Measurements from ENCODE around the gene CLCA4.
"Not testable (repeated sequence)": the region's sequence is repeated elsewhere in the genome, so short reads cannot be mapped to it uniquely, and the experiment has no call there.

Gene CLCA4

DNA sequence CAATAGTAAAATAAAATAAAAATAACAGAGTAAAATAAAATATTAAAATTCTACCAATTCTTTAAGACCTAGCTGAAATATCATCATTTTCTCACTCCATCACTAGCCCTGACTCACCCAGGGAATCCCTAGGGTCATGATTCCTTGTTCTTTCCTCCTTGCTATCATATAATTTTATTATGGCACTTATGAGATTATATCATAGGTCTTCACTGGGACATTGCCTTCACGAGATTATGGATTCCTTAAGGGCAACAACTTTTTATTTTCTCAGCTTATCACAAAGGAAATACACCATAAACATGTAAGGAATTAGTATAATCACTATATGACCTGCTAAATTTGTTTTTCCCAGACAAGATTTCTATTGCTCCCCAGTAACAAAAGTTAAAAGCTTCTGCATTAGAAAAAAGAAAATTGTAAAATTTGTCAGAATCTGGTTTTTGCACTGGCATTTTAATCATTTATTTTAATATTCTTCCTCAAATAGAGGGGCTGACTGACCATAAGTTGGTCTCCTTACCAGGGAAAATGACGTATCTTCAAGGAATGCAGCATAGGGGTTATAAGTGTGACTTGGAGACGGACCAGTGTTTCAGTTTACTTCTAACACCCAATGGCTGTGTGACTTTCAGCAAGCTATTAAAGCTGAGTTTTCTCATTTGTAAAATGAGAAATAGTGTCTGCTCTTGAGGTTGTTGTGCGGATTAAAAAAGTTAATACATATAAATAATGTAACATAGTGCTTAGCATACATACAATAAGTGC lies 8.8 kb upstream of the CLCA4 start:
- DNase-seq, result no peak

DNA sequence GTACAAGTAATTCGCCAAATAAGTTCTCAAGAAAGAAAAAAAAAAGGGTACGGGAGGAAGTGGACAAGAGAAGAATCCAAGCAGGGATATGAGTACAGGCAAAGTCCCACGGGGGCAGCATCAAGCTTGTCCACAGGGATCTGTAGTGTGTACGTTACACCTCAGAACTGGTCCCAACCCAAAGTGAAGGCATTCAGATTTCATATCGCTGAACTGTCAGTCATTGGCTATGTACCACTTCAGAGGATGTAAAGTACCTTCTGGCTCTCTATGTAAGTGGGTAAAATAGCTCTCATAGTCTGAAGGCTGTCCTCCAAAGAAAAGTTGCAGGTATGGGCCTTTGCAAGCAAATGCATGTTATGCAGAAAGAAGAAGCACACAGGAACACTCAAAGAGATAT lies 8.1 kb upstream of the CLCA4 start:
- no peak for DNase-seq

DNA sequence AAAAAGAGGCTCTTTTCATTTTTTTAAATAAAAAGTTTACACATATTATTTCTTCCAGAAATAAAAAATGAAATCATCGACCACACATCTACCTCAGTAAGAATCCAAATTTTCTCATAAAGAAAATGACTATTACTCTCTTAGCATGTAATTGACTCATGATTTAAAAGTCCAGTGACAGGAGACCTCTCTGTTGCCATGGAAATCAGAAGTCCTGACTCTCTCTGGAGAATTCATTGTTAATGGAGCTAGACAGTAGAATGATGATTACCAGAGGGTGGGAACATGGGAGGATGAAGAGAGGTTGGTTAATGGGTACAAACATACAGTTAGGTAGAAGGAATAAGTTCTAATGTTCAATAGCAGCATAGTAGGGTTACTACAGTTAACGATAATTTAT lies 5.0 kb upstream of the CLCA4 start:
- no peak for DNase-seq

DNA sequence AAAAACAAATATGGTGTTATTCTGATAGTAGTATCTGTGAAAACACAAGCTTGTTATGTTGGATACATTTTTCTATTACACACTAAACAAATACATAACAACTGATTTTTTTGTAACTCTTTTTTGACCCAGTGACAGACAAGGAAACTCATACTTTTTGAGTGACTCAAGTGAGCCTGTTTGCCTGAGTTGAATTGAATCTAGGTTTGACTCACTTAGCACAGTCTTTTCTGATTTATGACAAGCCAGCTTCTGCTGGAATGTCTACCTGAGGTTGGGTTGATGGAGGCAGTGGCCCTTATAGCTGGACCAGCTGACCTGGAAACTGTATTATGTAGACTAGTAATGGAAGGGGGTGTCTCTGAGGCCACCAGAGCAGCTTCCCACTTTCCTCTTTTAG lies 4.2 kb upstream of the CLCA4 start:
- DNase-seq, result no peak

DNA sequence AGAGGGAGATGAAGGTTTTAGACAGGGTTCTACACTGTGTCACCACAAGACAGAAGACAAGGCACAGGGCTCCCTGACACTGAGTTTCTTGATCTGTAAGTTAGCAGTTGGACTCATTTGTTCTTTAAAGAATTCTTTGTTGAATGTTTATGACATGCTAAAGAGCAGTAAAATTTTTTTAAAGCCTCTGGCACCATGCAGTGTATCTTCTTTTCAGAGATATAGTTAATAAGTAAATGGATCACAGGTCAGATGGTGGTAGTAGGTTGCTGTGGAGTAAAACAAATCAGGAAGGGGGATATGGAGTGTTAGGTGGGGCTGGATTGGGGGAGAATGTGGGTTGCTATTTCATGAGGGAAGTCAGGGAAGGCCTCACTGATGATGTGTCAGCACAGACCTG lies 2.0 kb downstream of the CLCA4 start:
- no peak for DNase-seq

DNA sequence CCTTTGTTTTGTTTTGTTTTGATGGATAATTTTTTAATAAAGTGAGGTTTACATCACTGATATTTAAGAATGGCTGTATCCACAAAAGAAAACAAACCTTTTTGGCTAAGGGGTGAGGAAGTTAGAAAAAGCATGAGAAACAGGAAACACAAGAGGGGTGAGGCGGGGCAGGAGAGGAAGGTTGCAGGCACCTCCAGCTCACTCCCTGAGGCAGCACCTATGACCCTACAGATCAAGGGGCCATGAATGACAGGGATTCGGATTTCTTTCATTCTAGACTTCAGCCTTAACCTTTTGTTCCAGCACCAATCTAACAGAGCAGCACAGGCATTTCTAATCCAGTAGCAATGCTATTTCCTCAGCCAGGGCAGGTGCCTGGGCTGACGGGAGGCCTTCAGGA lies 4.4 kb downstream of the CLCA4 start:
- DNase-seq, result no peak

DNA sequence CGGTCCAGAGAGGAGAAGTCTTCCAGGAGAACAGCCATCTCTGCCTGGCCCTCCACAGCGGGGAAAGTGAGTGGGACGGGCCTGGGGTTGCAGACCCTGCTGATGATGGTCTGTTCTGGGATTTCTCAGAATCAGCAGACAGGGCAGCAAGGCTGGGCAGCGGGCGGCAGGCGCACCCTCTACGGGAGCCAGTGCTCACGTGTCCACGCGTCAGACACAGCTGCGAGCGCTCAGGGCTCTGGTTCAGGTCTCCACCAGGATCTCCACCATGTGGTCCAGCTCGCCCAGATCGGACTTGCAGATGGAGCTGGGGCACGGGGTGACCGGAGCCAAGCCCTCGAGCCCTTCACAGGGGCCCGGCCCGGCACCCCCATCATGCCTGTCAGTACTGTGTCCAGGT lies 5.5 kb downstream of the CLCA4 start:
- DNase-seq, result no peak

DNA sequence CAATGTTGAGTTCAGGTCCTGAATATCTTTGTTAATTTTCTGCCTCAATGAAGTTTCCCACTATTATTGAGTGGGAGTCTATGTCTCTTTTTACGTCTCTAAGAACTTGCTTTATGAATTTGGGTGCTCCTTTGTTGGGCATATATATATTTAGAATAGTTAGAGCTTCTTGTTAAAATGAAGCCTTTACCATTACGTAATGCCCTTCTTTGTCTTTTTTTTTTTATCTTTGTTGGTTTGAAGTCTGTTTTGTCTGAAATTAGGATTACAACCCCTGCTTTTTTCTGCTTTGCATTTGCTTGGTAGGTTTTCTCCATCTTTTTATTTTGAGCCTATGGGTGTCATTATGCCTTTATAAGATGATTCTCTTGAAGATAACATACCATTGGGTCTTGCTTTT lies 10.9 kb downstream of the CLCA4 start:
- DNase-seq, result no peak

DNA sequence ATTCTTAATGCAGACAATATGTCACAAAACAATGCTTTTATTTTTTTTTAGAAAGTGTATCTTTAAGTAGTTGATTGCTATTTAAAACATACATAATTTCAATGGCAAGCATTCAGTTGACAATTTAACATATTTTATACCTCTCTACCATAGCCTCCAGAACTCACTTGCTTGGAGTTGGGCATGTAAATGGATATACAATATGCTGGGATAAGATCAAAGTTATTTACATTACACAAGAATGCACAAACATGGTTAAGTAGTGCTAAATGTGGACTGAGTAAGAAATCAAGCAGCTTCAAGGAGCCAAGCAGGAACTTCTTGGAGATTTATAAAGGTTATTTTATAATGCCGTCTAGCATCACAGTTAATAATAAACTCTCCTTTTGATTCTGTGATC lies 17.0 kb downstream of the CLCA4 start:
- DNase-seq, result no peak

DNA sequence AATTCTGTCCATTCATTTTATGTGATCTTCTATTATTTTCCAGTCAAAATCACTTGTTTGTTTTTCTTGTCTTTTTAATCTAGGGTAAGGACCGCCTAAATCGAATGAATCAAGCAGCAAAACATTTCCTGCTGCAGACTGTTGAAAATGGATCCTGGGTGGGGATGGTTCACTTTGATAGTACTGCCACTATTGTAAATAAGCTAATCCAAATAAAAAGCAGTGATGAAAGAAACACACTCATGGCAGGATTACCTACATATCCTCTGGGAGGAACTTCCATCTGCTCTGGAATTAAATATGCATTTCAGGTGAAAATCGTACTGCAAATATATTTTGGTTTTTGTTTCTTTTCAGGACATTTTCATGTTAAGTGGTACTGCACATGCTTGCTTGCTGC lies 20.5 kb downstream of the CLCA4 start:
- peak in 1 of 2 experiments; percentile 1 for DNase-seq

DNA sequence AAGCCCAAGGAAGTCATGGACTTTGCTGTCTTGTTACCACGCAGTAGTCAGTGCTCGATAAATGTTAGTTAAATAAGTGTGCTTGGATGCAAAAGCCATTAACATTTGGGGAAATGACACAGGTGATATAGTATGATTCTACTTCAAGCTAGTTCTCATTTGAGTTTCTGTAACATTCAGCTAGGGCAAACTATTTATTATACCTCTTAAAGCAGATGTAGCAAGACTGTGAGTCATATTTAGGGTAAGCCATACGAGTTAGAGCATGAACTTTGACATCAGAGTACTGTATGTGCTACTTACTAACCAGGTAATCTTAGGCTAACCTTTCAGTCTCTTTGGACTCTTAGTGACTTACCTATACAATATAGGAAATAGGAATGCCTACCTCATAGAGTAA lies 21.0 kb downstream of the CLCA4 start:
- DNase-seq, result no peak

DNA sequence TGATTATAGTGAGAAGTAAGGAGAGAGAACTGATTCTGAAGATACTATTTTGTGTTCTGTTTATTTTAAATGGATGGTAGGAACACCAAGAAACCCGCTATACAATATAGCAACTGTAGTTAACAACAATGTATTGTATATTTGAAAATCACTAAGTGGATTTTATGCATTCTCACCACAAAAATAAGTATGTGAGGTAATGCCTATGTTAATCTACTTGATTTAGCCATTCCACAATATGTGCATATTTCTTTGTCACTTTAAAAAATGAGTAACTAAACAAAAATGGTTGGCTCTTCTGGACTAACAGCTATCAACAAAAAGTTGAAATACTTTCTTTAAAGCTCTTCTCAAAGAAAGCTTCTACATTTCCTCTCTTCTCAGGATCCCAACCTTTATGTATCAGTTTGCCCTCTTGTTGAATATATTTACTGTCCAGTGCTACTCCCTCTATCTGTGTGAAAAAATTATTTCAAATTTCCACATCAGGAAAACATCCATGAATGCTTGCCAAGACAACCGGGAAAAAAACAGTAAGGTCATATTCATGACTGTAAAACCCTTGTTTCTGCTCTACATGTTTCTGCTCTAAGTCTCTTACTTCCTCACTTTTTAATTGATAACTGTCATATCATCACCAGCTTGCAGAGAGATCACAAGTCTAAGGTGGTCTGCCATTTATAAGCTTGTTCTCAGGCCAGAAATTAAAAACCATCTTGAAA lies 27.0 kb downstream of the CLCA4 start:
- DNase-seq, result no peak

DNA sequence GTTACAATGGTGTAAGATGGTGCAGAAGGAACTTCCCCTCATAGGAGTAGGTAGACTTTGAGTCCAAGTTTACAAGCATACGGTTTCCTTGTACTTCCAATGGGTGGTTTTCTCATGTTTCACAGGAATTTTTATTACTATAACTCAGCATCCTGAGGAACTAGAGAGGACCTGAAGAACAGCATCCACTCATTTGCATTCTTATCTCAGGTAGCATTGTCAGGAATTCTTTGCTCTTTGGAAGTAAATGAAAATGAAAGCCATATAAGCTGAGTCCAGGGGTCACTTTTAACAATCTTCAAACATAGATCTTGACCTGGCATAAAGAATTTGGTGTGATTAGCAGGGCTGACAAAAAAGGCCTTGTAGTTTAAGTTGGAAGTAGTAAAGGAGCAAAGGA lies 34.4 kb downstream of the CLCA4 start:
- DNase-seq, result no peak

DNA sequence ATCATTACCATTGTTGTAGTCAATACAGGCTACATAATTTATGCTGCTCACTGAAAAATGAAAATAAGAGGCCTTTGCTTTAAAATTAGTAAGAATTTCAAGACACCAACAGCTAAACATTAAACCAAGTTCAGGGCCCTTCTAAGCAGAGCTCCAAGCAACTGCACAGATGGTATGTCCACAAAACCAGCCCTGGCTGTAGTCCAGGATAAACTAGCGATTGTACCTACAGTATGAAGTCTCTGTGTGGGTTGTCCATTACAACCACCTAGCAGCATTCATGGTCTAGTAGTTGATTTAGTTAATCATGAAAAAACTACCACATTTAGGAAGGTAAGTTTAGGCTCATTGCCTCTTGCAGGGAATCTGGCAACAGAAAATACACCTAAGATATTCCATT lies 35.3 kb downstream of the CLCA4 start:
- DNase-seq, result no peak

DNA sequence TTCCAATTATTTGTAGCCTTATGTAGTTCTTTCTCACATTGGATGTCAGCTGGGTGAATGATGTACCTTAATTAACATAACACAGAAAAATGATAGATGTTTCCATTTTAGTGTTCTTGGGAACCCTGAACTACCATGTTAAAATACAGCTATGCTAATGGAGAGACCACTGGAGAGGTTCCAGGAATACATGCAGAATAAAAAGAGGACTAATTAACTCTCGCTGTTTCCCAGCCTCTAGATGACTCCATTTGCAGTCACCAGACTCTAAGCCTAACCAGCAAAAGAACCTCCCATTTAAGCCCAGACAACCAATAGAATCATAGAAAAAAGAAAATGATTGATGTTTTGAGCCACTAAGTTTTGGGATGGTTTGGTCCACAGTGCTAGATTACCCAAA lies 36.2 kb downstream of the CLCA4 start:
- no peak for DNase-seq

DNA sequence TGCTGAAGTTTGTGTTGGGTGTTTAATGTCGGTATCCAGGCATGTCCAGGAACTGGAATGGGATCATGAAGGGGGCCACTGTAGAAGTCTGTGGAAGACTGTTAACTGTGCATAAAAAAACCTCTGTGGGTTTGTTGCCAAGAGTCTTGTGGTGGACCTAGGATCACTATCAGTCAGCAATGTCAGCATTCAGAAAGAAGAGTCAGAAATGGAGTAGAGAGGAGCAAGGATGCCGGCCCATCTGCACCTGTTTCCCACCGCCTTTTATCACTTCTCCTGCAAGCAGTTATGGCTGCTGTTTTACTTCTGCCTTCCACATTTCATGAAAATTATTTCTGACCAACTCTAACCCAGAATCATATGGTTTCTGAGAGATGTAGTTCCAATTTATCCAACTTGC lies 36.7 kb downstream of the CLCA4 start:
- DNase-seq, result no peak

DNA sequence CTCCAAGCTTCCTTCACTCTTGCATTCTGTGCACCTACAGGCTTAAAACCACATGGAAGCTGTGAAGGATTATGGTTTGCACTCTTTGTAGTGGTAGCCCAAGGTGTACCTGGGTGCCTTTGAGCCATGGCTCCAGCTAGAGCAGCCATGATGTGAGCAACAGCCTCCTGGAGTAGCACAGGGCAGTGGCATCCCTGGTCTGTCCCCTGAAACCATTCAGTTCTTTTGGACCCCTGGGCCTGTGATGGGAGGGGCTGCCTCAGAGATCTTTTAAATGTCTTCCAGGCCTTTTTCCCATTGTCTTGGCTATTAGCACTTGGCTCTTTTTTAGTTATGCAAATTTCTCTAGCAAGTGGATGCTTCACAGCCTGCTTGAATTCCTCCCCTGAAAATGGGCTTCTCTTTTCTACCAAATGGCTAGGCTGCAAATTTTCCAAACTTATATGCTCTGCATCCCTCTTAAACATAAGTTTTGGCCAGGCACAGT lies 47.4 kb downstream of the CLCA4 start:
- no peak for DNase-seq

DNA sequence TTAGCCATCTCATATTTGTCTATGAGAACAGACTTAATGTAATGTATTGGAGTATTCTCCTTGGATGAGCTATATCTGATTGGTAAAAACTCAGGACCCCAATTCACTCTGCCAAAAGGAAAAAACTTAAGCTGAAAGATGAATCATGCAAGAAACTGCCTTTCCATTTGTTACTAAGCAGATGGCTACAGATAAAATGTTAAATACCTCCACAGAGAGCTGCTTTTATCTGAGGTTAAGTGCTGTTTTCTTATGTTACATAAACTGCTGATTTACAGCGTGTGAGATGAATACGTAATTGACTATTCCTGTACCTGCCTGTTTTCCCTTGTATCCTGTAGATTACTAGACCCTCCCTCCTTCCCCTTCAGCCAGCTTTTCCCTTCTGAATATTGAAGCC lies 49.3 kb downstream of the CLCA4 start:
- DNase-seq, result no peak

DNA sequence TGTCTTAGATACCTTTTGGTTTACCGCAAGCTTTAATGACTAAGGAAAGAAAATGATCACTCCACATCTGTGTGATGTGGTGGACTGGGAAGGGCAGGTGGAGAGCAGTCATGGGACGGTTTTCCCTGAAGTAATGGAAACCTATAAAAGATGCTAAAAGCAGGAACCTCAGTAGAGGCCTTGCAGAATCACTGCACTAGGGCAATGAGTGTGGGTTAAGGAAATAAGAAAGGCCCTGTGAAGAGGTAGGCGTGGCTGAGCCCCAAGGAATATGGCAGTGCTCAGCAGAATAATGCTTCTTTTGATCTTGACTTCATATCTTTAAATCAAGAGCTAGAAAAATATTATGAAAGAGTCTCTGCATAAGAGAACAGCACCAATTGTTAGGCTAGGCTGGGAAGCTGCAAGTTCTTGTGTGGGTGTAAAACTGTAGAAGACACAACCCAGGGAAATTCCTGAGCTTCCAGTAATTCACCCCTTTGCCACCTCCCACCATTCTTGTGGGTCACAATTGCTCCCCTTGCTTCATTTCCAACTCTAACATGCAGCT lies 49.9 kb downstream of the CLCA4 start:
- no peak for DNase-seq

DNA sequence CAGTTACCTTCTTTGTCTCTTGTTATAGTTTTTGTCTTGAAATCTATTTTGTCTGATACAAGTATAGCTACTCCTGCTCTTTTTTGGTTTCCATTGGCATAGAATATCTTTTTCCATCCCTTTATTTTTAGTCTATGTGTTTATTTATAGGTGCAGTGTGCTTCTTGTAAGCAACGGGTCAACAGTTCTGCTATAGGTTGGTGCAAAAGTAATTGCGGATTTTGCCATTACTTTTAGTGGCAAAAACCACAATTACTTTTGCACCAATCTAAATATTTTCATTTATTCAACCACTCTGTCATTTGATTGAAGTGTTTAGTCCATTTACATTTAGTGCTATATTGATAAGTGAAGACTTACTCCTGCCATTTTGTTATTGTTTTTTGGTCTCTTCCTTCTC lies 59.2 kb downstream of the CLCA4 start:
- DNase-seq, result not testable (repeated sequence)

DNA sequence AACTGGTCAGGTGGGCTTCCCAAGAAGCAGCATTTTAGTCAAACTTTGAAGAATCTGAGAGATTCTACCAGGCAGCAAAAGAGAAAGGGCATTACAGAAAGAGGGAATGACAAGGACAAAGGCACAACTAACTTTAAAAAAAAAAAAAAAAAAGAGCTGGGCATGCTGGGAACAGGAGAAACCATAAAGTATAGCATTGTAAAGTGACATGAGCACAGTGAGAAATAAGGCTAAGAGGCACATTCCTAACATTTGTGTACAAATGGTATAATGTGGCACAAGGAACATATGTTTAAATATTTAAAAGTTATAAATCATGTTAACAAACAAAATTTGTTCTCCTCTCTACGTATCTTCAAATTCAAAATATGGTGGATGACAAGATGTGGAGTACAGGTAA lies 69.6 kb downstream of the CLCA4 start:
- no peak for DNase-seq

DNA sequence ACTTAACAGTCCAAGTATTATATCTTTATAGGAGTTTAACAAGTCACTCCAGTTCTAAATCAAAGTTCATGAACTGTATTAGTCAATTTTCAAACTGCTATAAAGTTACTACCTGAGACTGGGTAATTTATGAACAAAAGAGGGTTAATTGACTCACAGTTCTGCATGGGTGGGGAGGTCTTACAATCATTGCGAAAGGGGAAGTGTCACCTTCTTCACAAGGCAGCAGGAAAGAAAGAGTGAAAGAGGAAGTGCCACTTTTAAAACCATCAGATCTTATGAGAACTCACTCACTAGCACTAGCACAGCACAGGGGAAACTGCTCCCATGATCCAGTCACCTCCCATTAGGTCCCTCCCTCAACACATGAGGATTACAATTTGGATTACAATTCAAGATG lies 70.0 kb downstream of the CLCA4 start:
- no peak for DNase-seq

DNA sequence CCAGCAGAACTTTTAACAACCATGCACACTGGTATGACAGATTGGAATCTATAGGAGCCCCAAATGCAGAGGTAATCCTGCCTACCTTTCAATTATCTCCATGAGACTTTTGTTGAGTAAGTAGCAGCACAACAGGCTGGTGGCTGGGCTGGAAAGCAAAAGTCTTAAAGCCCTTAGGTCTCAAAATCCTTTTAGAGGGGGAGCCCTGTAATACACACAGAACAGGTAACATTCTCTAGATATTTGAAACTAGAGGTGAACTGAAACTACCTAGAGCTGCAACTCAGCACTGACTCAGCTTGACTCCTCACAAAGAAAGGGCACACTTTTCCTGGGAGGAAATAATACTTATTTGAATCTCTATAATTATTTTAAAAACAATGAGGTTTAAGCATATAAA lies 71.5 kb downstream of the CLCA4 start:
- no peak for DNase-seq

DNA sequence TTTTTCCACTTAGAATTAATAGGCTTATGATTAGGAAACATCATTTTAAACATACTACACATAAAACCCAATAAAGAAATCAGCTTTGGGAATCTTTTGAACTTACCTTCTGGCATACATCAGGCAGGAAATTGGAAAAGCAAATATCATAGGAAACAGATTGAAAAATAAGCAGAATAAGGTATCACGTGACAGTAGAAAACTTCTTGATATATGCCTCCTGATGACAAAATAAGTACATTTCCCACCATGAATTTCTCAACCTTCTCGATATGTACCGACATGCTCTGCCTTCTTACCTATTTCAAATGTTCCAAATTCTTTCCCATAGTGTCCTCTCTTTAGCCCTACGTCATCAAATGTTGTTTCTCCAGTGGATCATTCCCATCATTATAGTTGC lies 72.4 kb downstream of the CLCA4 start:
- DNase-seq, result no peak

Data from NCI-H524 (cell line).